GM19438 (cell line): ENCODE data around the gene PHGDH.
A peak's percentile ranks its signal among the peaks of the same experiment; 100 is the strongest.

Experiments used
- ATAC-seq: cut with Tn5 transposase; IDR thresholded peaks from one replicate; pipeline ENCODE4 v1.9.1; 2021; ENCODE audit warnings: low read depth; ENCODE audit not compliant: unreplicated experiment

PHGDH gene

GRCh38 chr1:119729044-119729443 is 17.3 kb downstream of the PHGDH start:
- no peak for ATAC-seq

GRCh38 chr1:119731060-119731459 is 19.3 kb downstream of the PHGDH start:
- no peak for ATAC-seq

- ATAC-seq, result no peak
These were observed 20.2 kb downstream of the PHGDH start for GRCh38 chr1:119731741-119732430.

- no peak for ATAC-seq
These were observed 20.9 kb downstream of the PHGDH start for GRCh38 chr1:119732465-119733168.

- ATAC-seq, result no peak
These were observed 22.0 kb downstream of the PHGDH start for GRCh38 chr1:119733754-119734153.

- no peak for ATAC-seq
These were observed 23.5 kb downstream of the PHGDH start for GRCh38 chr1:119735217-119735616.

- no peak for ATAC-seq
These were observed 24.9 kb downstream of the PHGDH start for GRCh38 chr1:119736649-119737039.

GRCh38 chr1:119737040-119737682 is 25.4 kb downstream of the PHGDH start:
- no peak for ATAC-seq

GRCh38 chr1:119738100-119738720 is 26.5 kb downstream of the PHGDH start:
- ATAC-seq, result no peak

- ATAC-seq, result no peak
These were observed 27.4 kb downstream of the PHGDH start for GRCh38 chr1:119739150-119739549.

GRCh38 chr1:119740261-119740660 is 28.5 kb downstream of the PHGDH start:
- no peak for ATAC-seq

- no peak for ATAC-seq
These were observed 29.4 kb downstream of the PHGDH start for GRCh38 chr1:119740896-119741780.

GRCh38 chr1:119742202-119742601 is 30.5 kb downstream of the PHGDH start:
- no peak for ATAC-seq

GRCh38 chr1:119742677-119743076 is 30.9 kb downstream of the PHGDH start:
- ATAC-seq, result no peak

- ATAC-seq, result no peak
These were observed 31.6 kb downstream of the PHGDH start for GRCh38 chr1:119743308-119743707.

- peak; percentile 82 for ATAC-seq
These were observed 32.3 kb downstream of the PHGDH start for GRCh38 chr1:119743776-119744597.

GRCh38 chr1:119744598-119744942 is 32.8 kb downstream of the PHGDH start:
- ATAC-seq, result no peak

GRCh38 chr1:119745034-119745433 is 33.3 kb downstream of the PHGDH start:
- no peak for ATAC-seq

- ATAC-seq, result no peak
These were observed 35.7 kb downstream of the PHGDH start for GRCh38 chr1:119747451-119747850.

- no peak for ATAC-seq
These were observed 36.3 kb downstream of the PHGDH start for GRCh38 chr1:119748040-119748439.
